WTC11 (cell line): ENCODE measurements around the gene KRTAP10-2. TPM values are rescaled to one million over a fixed set of nuclear protein-coding genes. Genes with fewer than 3 reads are reported as not detected.

ENCODE experiments used
- ATAC-seq: fragments of 200-7000 bp; cut with Tn5 transposase; 2 replicates; pipeline ENCODE4 v1.10.0; 2021; ENCODE audit warnings: mild to moderate bottlenecking, moderate library complexity
- CTCF ChIA-PET: fragments of 300-600 bp; sonication (Branson Sonifier 250); formaldehyde crosslinking; loops from one replicate; lab custom pipeline; 2021; ENCODE audit warnings: antibody characterized with exemption; lab: Charles Lee
- POLR2A ChIA-PET: fragments of 350-600 bp; sonication (Branson Sonifier 250); formaldehyde crosslinking; loops from one replicate; lab custom pipeline; 2021; ENCODE audit warnings: antibody characterized with exemption; lab: Charles Lee
- DNase-seq: peaks from one replicate; pipeline ENCODE4 v3.0.0; 2021; ENCODE audit warnings: low spot score
- H3K27ac Mint-ChIP-seq: 2 replicates; pipeline ENCODE4 v1.8.0; 2021; ENCODE audit warnings: mixed read lengths
- H3K27me3 Mint-ChIP-seq: 2 replicates; pipeline ENCODE4 v1.8.0; 2021; ENCODE audit warnings: low read depth, mild to moderate bottlenecking, moderate library complexity, mixed read lengths
- H3K36me3 Mint-ChIP-seq: 2 replicates; pipeline ENCODE4 v1.8.0; 2021; ENCODE audit warnings: mixed read lengths
- H3K4me1 Mint-ChIP-seq: 2 replicates; pipeline ENCODE4 v1.8.0; 2022; ENCODE audit warnings: mixed read lengths
- H3K4me3 Mint-ChIP-seq: 2 replicates; pipeline ENCODE4 v1.8.0; 2021; ENCODE audit warnings: mild to moderate bottlenecking, moderate library complexity, mixed read lengths
- H3K9me3 Mint-ChIP-seq: 2 replicates; pipeline ENCODE4 v1.8.0; 2021; ENCODE audit warnings: mixed read lengths
- ATF3 ChIP-seq: sonication (generic); formaldehyde crosslinking; conservative IDR thresholded peaks from 2 replicates; pipeline ENCODE4 v1.8.1; 2022; ENCODE audit warnings: mild to moderate bottlenecking, missing genetic modification reagents
- CBFB ChIP-seq: sonication (generic); formaldehyde crosslinking; IDR thresholded peaks from 2 replicates; pipeline ENCODE4 v1.8.1; 2022; ENCODE audit warnings: mild to moderate bottlenecking, low read depth, missing genetic modification reagents
- E2F1 ChIP-seq: sonication (generic); formaldehyde crosslinking; IDR thresholded peaks from 2 replicates; pipeline ENCODE4 v1.8.0; 2022; ENCODE audit warnings: mild to moderate bottlenecking, missing genetic modification reagents
- ESRRA ChIP-seq: sonication (generic); formaldehyde crosslinking; IDR thresholded peaks from 2 replicates; pipeline ENCODE4 v1.8.1; 2022; ENCODE audit warnings: mild to moderate bottlenecking, missing genetic modification reagents, borderline replicate concordance
- JUN ChIP-seq: sonication (generic); formaldehyde crosslinking; IDR thresholded peaks from 2 replicates; pipeline ENCODE4 v1.8.0; 2023; ENCODE audit warnings: mild to moderate bottlenecking, missing genetic modification reagents
- MAX ChIP-seq: sonication (generic); formaldehyde crosslinking; IDR thresholded peaks from 2 replicates; pipeline ENCODE4 v1.8.0; 2022; ENCODE audit warnings: mild to moderate bottlenecking, missing genetic modification reagents
- MYBL2 ChIP-seq: sonication (generic); formaldehyde crosslinking; IDR thresholded peaks from 2 replicates; pipeline ENCODE4 v1.8.1; 2023; ENCODE audit warnings: mild to moderate bottlenecking, moderate library complexity, missing genetic modification reagents
- NFATC4 ChIP-seq: fragments of 250-450 bp; sonication (Bioruptor Pico); IDR thresholded peaks from 2 replicates; pipeline ENCODE4 v1.9.0; 2021; ENCODE audit warnings: mild to moderate bottlenecking
- NFYB ChIP-seq: sonication (generic); formaldehyde crosslinking; conservative IDR thresholded peaks from 2 replicates; pipeline ENCODE4 v1.8.0; 2022; ENCODE audit warnings: low read depth, missing genetic modification reagents
- NR2C2 ChIP-seq: sonication (generic); formaldehyde crosslinking; IDR thresholded peaks from 2 replicates; pipeline ENCODE4 v1.8.0; 2022; ENCODE audit warnings: mild to moderate bottlenecking, missing genetic modification reagents
- SOX15 ChIP-seq: fragments of 250-450 bp; sonication (Bioruptor Pico); IDR thresholded peaks from 2 replicates; pipeline ENCODE4 v1.9.0; 2021; ENCODE audit warnings: mild to moderate bottlenecking
- USF1 ChIP-seq: sonication (generic); formaldehyde crosslinking; IDR thresholded peaks from 2 replicates; pipeline ENCODE4 v1.8.0; 2022; ENCODE audit warnings: mild to moderate bottlenecking, missing genetic modification reagents
- USF2 ChIP-seq: sonication (generic); formaldehyde crosslinking; IDR thresholded peaks from 2 replicates; pipeline ENCODE4 v1.8.1; 2023; ENCODE audit warnings: mild to moderate bottlenecking, missing genetic modification reagents, moderate library complexity
- ZNF396 ChIP-seq: fragments of 250-450 bp; sonication (Bioruptor Pico); IDR thresholded peaks from 2 replicates; pipeline ENCODE4 v1.8.0; 2021; ENCODE audit warnings: mild to moderate bottlenecking, moderate library complexity, borderline replicate concordance
- ZNF423 ChIP-seq: fragments of 250-450 bp; sonication (Bioruptor Pico); IDR thresholded peaks from 2 replicates; pipeline ENCODE4 v2.1.2; 2022; ENCODE audit warnings: mild to moderate bottlenecking, moderate library complexity
- total RNA-seq: library from RNA; stranded (reverse); gene quantifications from 3 replicates; pipeline ENCODE4 v1.2.3, GENCODE V29; 2021

Gene KRTAP10-2
- total RNA-seq, 1 experiment from 2014 or later, result not detected

GRCh38 chr21:44518686-44519085 is 32.6 kb downstream of the KRTAP10-2 start:
- Mint-ChIP-seq H3K4me3 (no peak overlapping the region), H3K27me3 (no peaks in the 10 kb centered on the region; the same call in 1 of the 2 replicates), H3K27ac (no peak overlapping the region), H3K9me3 (peaks cover 10% of the 10 kb centered on the region), H3K4me1 (0 out of 2 replicates have a peak, but pooled peaks cover 5% of the 10 kb centered on the region), H3K36me3 (no peaks in the 10 kb centered on the region)
- CTCF ChIA-PET, result interaction anchor here (1.2 kb wide), 1 partner anchor 274 kb away, joined by 3 read pairs; no protein-coding TSS in a partner anchor
- TF ChIP-seq SOX15, result no peak
- no peak for TF ChIP-seq NFATC4 (CRISPR knock-in tag)
- DNase-seq (no peak), ATAC-seq (no peak)
- POLR2A ChIA-PET, result no interaction called here

- H3K27me3 Mint-ChIP-seq, result no peaks in the 10 kb centered on the region; the same call in 1 of the 2 replicates
- no peaks in the 10 kb centered on the region for H3K36me3 Mint-ChIP-seq
- H3K4me3 Mint-ChIP-seq, result peak overlapping the region; percentile 17; the same call in 1 of the 2 replicates
- peaks cover 10% of the 10 kb centered on the region for H3K9me3 Mint-ChIP-seq
- peak; percentile 51 for DNase-seq
- 0 out of 2 replicates have a peak, but pooled peaks cover 5% of the 10 kb centered on the region for H3K4me1 Mint-ChIP-seq
- ChIA-PET CTCF (interaction anchor here (0.5 to 2.1 kb wide), 4 partner anchors 29 to 1580 kb away, joined by 3 to 7 read pairs (median 4); no protein-coding TSS in a partner anchor), POLR2A (no interaction called here)
- TF ChIP-seq NFYB (CRISPR knock-in tag) (peak; percentile 84), MAX (CRISPR knock-in tag) (peak; percentile 71), ZNF423 (no peak), USF2 (CRISPR knock-in tag) (peak; percentile 97), USF1 (peak; percentile 96)
- peak; percentile 45 for ATAC-seq
- H3K27ac Mint-ChIP-seq, result no peak overlapping the region; the same call in 1 of the 2 replicates
These were observed 34.0 kb downstream of the KRTAP10-2 start for GRCh38 chr21:44517175-44517899.

GRCh38 chr21:44516828-44517174 is 34.5 kb downstream of the KRTAP10-2 start:
- H3K27ac Mint-ChIP-seq, result no peak overlapping the region; the same call in 1 of the 2 replicates
- 0 out of 2 replicates have a peak, but pooled peaks cover 5% of the 10 kb centered on the region for H3K4me1 Mint-ChIP-seq
- no peak overlapping the region for H3K4me3 Mint-ChIP-seq
- peaks cover 10% of the 10 kb centered on the region for H3K9me3 Mint-ChIP-seq
- no peak for TF ChIP-seq JUN (CRISPR knock-in tag)
- TF ChIP-seq E2F1, result no peak
- TF ChIP-seq USF1, result no peak
- TF ChIP-seq NFATC4 (CRISPR knock-in tag), result no peak
- no peak for TF ChIP-seq ESRRA (CRISPR knock-in tag)
- TF ChIP-seq CBFB (CRISPR knock-in tag), result no peak
- TF ChIP-seq ZNF396 (CRISPR knock-in tag), result no peak
- TF ChIP-seq MYBL2 (CRISPR knock-in tag), result no peak
- no peak for TF ChIP-seq NR2C2 (CRISPR knock-in tag)
- no peak for TF ChIP-seq ATF3
- TF ChIP-seq, all 79 proteins: peak for 0
- CTCF ChIA-PET, result interaction anchor here (0.9 to 2.1 kb wide), 3 partner anchors 29 to 277 kb away, joined by 5 to 7 read pairs (median 5); no protein-coding TSS in a partner anchor
- Mint-ChIP-seq H3K36me3 (no peaks in the 10 kb centered on the region), H3K27me3 (no peaks in the 10 kb centered on the region; the same call in 1 of the 2 replicates)
- POLR2A ChIA-PET, result no interaction called here
- DNase-seq (no peak), ATAC-seq (no peak)
